Activated CD4-positive, alpha-beta T cell treated with anti-CD3 and anti-CD28 coated beads for 24 hours (primary cell): ENCODE data around the gene TIMP4.
A peak's percentile ranks its signal among the peaks of the same experiment; 100 is the strongest.

ENCODE experiments used
- DNase-seq, 2 donors: peaks; one replicate each; pipeline ENCODE4 v3.0.0-alpha.2; 2020; ENCODE audit warnings: low read depth in 2 of 2

Gene TIMP4

GRCh38 chr3:12158387-12159226 lies at the start of gene TIMP4:
Gene TIMP4 (minus strand): TSS chr3:12158912. CDS start chr3:12158840, 72 bp downstream.
- DNase-seq, result no peak

GRCh38 chr3:12205171-12205570 lies 46.5 kb upstream of the TIMP4 start:
- DNase-seq, result no peak

GRCh38 chr3:12201813-12202212 lies 43.1 kb upstream of the TIMP4 start:
- DNase-seq, result no peak

GRCh38 chr3:12198301-12198700 lies 39.6 kb upstream of the TIMP4 start:
- DNase-seq, result no peak

GRCh38 chr3:12197475-12197874 lies 38.8 kb upstream of the TIMP4 start:
- no peak for DNase-seq

- DNase-seq, result no peak
Measured at GRCh38 chr3:12196684-12197083, 38.0 kb upstream of the TIMP4 start.

GRCh38 chr3:12195231-12195630 lies 36.5 kb upstream of the TIMP4 start:
- no peak for DNase-seq

GRCh38 chr3:12194669-12195161 lies 36.0 kb upstream of the TIMP4 start:
- peak in 1 of 2 donors; percentile 15 for DNase-seq

GRCh38 chr3:12194209-12194608 lies 35.5 kb upstream of the TIMP4 start:
- DNase-seq, result no peak

- peak in 1 of 2 donors; percentile 25 for DNase-seq
Measured at GRCh38 chr3:12193485-12194165, 34.9 kb upstream of the TIMP4 start.

GRCh38 chr3:12192655-12193484 lies 34.2 kb upstream of the TIMP4 start:
- no peak for DNase-seq

GRCh38 chr3:12192173-12192572 lies 33.5 kb upstream of the TIMP4 start:
- DNase-seq, result no peak

- no peak for DNase-seq
Measured at GRCh38 chr3:12191559-12191958, 32.8 kb upstream of the TIMP4 start.

- DNase-seq, result no peak
Measured at GRCh38 chr3:12190832-12191231, 32.1 kb upstream of the TIMP4 start.

GRCh38 chr3:12190221-12190807 lies 31.6 kb upstream of the TIMP4 start:
- DNase-seq, result no peak

GRCh38 chr3:12188681-12189287 lies 30.1 kb upstream of the TIMP4 start:
- no peak for DNase-seq

GRCh38 chr3:12188328-12188648 lies 29.6 kb upstream of the TIMP4 start:
- DNase-seq, result no peak

GRCh38 chr3:12187448-12188327 lies 29.0 kb upstream of the TIMP4 start:
- peak; percentile 46 to 64 for DNase-seq

GRCh38 chr3:12186515-12187286 lies 28.0 kb upstream of the TIMP4 start:
- no peak for DNase-seq

GRCh38 chr3:12186046-12186445 lies 27.3 kb upstream of the TIMP4 start:
- DNase-seq, result no peak
